ENCODE data around the gene RNF130.

Gene RNF130

DNA sequence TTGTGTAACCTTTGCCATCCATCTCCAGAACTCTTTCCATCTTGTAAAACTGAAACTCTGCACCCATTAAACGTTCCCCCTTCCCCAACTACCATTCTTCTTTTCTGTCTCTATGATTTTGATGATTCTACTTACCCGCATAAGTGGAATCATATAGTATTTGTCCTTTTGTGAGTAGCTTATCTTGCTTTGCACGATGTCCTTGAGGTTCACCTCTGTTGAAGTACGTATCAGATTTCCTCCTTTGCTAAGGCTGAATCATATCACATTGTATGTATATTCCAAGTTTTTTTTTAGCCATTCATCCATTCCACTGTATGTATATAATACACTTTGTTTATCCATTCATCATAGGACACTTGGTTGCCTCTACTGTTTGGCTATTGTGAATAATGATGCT is 2.9 kb upstream of the RNF130 start:
- Histone ChIP-seq H3K4me2 (ENCODE audit: low read length) (no peak overlapping the region), H3K4me3 (ENCODE audit: low read length) (no peak overlapping the region), H3K79me2 (ENCODE audit: low read length) (no peaks in the 10 kb centered on the region), H3K9me3 (ENCODE audit: insufficient read depth, low read length) (no peaks in the 10 kb centered on the region), H2AFZ (ENCODE audit: low read depth, low read length) (no peak overlapping the region), H4K20me1 (ENCODE audit: insufficient read depth, low read length) (no peaks in the 10 kb centered on the region), H3K9ac (ENCODE audit: low read length) (no peak overlapping the region), H3K27ac (ENCODE audit: low read length) (no peak overlapping the region), H3K4me1 (ENCODE audit: low read length) (no peaks in the 10 kb centered on the region), H3K36me3 (replicated peaks; ENCODE audit: low read depth, low read length) (no peaks in the 10 kb centered on the region), H3K27me3 (ENCODE audit: low read depth, low read length) (0 out of 2 replicates have a peak, but pooled peaks cover 4% of the 10 kb centered on the region)
- TF ChIP-seq, protein P1, sequence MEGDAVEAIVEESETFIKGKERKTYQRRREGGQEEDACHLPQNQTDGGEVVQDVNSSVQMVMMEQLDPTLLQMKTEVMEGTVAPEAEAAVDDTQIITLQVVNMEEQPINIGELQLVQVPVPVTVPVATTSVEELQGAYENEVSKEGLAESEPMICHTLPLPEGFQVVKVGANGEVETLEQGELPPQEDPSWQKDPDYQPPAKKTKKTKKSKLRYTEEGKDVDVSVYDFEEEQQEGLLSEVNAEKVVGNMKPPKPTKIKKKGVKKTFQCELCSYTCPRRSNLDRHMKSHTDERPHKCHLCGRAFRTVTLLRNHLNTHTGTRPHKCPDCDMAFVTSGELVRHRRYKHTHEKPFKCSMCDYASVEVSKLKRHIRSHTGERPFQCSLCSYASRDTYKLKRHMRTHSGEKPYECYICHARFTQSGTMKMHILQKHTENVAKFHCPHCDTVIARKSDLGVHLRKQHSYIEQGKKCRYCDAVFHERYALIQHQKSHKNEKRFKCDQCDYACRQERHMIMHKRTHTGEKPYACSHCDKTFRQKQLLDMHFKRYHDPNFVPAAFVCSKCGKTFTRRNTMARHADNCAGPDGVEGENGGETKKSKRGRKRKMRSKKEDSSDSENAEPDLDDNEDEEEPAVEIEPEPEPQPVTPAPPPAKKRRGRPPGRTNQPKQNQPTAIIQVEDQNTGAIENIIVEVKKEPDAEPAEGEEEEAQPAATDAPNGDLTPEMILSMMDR (IDR thresholded peaks at IDR 0.05; ENCODE audit: low read depth, low read length) = no peak
- no peak for TF ChIP-seq EZH2phosphoT487 (IDR thresholded peaks at IDR 0.05; ENCODE audit: low read depth)

DNA sequence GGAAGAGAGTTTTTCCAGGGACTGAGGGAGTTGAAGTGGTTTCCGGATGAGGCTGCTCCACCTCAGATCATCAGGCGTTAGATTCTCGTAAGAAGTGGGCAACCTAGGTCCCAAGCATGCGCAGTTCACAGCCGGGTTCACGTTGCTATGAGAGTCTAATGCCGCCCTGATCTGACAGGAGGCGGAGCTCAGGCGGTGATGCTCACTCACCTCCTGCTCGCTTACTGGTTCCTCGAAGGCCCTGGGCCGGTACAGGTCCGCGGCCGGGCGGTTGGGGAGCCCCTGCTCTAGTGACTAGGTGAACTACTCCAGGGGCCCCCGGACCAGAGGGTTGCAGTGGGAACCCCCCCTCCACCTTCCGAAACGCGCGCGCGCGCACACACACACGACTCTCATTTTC is 997 bp upstream of the RNF130 start:
- no peaks in the 10 kb centered on the region for H3K9me3 ChIP-seq (ENCODE audit: insufficient read depth, low read length)
- no peaks in the 10 kb centered on the region for H3K79me2 ChIP-seq (ENCODE audit: low read length)
- no peaks in the 10 kb centered on the region for H3K36me3 ChIP-seq (replicated peaks; ENCODE audit: low read depth, low read length)
- H3K27ac ChIP-seq (ENCODE audit: low read length) = no peak overlapping the region
- no peak overlapping the region for H2AFZ ChIP-seq (ENCODE audit: low read depth, low read length)
- H3K4me2 ChIP-seq (ENCODE audit: low read length) = no peak overlapping the region
- no peak for TF ChIP-seq EZH2phosphoT487 (IDR thresholded peaks at IDR 0.05; ENCODE audit: low read depth)
- TF ChIP-seq, protein P1 (IDR thresholded peaks at IDR 0.05; ENCODE audit: low read depth, low read length) = no peak
- H3K4me1 ChIP-seq (ENCODE audit: low read length) = no peaks in the 10 kb centered on the region
- H3K27me3 ChIP-seq (ENCODE audit: low read depth, low read length) = peaks cover 11% of the 10 kb centered on the region; the same call in 1 of the 2 replicates
- no peaks in the 10 kb centered on the region for H4K20me1 ChIP-seq (ENCODE audit: insufficient read depth, low read length)
- no peak overlapping the region for H3K4me3 ChIP-seq (ENCODE audit: low read length)
- no peak overlapping the region for H3K9ac ChIP-seq (ENCODE audit: low read length)

DNA sequence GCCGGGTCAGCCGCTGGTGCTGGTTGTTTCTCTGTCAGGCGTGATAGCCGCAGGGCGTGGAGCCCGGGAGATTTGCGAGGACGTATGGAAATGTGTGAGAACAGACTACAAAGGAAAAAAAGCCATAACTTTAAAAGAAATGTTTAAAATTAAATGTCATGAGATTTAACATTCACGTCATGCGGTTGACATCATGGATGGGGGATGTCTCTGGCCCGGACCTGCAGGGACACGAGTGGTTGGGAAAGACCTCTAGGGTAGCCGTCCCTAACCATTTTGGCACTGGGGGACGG is 643 bp upstream of the RNF130 start:
- no peak for TF ChIP-seq EZH2phosphoT487 (IDR thresholded peaks at IDR 0.05; ENCODE audit: low read depth)
- TF ChIP-seq, protein P1 (IDR thresholded peaks at IDR 0.05; ENCODE audit: low read depth, low read length) = no peak
- no peak overlapping the region for H3K4me3 ChIP-seq (ENCODE audit: low read length)
- H2AFZ ChIP-seq (ENCODE audit: low read depth, low read length) = no peak overlapping the region
- H3K4me1 ChIP-seq (ENCODE audit: low read length) = no peaks in the 10 kb centered on the region
- peaks cover 11% of the 10 kb centered on the region; the same call in 1 of the 2 replicates for H3K27me3 ChIP-seq (ENCODE audit: low read depth, low read length)
- H3K4me2 ChIP-seq (ENCODE audit: low read length) = no peak overlapping the region
- H3K36me3 ChIP-seq (replicated peaks; ENCODE audit: low read depth, low read length) = no peaks in the 10 kb centered on the region
- H3K27ac ChIP-seq (ENCODE audit: low read length) = no peak overlapping the region
- H3K9ac ChIP-seq (ENCODE audit: low read length) = no peak overlapping the region
- H3K9me3 ChIP-seq (ENCODE audit: insufficient read depth, low read length) = no peaks in the 10 kb centered on the region
- H4K20me1 ChIP-seq (ENCODE audit: insufficient read depth, low read length) = no peaks in the 10 kb centered on the region
- H3K79me2 ChIP-seq (ENCODE audit: low read length) = no peaks in the 10 kb centered on the region

DNA sequence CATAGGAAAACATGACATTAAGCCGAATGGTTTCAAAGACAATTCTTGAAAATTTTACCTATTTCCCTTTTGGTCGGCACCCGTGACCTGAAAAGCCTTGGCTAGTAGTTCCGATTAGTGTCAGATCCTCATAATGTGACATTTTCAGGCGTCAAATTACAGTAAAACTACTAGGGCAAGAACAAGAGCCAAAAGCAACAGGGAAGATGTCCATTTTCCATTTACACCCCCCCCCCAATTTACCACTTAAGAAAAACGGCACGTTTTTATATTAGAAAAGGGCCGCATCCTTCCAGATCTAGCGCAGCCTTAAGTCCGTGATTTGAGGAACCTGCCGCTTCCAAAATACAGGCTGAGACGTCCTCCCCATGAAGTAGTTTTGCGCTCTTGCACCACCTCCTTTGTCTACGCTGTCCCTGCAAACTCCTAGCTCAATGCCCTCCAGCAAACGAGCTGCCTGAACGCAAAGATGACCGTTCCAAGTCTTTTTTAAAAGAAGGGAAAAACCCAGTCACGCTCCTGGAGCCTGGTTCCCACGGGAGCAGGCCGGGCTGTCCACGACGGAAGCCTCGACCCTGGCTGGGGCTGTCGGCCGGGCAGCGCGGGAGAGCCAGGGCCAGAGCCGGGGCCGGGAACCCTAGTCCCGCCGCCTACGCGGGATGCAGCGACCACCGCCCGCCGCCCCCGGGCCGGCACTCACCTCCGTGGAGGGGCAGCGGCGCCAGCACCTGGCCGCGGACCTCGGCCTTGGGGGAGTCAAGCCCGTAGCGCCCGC is 616 bp downstream of the RNF130 start:
- Histone ChIP-seq H3K79me2 (ENCODE audit: low read length) (no peaks in the 10 kb centered on the region), H3K9ac (ENCODE audit: low read length) (no peak overlapping the region), H3K4me1 (ENCODE audit: low read length) (no peaks in the 10 kb centered on the region), H2AFZ (ENCODE audit: low read depth, low read length) (no peak overlapping the region), H3K27ac (ENCODE audit: low read length) (no peak overlapping the region), H3K36me3 (replicated peaks; ENCODE audit: low read depth, low read length) (no peaks in the 10 kb centered on the region), H3K4me2 (ENCODE audit: low read length) (no peak overlapping the region), H4K20me1 (ENCODE audit: insufficient read depth, low read length) (no peaks in the 10 kb centered on the region), H3K9me3 (ENCODE audit: insufficient read depth, low read length) (no peaks in the 10 kb centered on the region), H3K4me3 (ENCODE audit: low read length) (no peak overlapping the region), H3K27me3 (ENCODE audit: low read depth, low read length) (peaks cover 11% of the 10 kb centered on the region; the same call in 1 of the 2 replicates)
- no peak for TF ChIP-seq EZH2phosphoT487 (IDR thresholded peaks at IDR 0.05; ENCODE audit: low read depth)
- TF ChIP-seq, protein P1 (IDR thresholded peaks at IDR 0.05; ENCODE audit: low read depth, low read length) = no peak
